Activated CD4-positive, CD25-positive, alpha-beta regulatory T cell treated with anti-CD3 and anti-CD28 coated beads, Interleukin-2, amount 50 U/mL, for 24 hours (primary cell): ENCODE results near the gene KRT26.
"Not testable (repeated sequence)": the region's sequence is repeated elsewhere in the genome, so short reads cannot be mapped to it uniquely, and the experiment has no call there.

Experiments
- ATAC-seq, 2 donors: fragments of 150-1000 bp; cut with Tn5 transposase; one replicate each; pipeline ENCODE4 v1.10.0; 2021; ENCODE audit warnings: mild to moderate bottlenecking in 1 of 2, moderate library complexity in 1 of 2

KRT26 gene, protein sequence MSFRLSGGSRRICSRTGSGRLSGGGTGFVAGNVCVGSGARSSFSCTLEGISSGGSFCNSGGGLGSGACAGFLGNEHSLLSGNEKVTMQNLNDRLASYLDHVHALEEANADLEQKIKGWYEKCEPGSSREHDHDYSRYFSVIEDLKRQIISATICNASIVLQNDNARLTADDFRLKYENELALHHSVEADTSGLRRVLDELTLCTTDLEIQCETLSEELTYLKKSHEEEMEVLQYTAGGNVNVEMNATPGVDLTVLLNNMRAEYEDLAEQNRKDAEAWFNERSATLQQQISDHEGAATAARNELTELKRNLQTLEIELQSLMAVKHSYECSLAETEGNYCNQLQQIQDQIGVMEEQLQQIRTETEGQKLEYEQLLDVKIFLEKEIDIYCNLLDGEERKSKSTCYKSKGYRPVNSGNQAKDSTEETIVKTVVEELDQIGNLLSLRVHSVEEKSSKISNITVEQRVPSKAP

DNA sequence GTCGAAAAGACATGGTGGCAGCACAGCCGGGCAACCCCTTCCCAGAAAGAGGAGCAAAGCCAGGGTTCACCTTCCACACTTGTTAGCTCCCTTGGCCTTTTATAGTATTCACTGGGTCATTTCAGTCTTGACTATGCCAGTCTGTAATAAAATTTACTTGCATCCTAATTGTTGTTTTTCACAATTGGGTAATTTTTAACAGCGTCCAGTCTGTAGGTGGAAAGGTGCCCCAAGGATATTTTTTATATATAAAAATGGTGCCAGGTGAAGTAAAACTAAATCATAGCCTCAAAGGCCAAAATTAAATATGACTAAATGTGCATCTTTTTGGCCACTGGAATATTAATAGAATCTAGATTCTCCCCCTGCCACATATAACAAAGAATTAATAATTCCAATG, at the start of gene KRT26:
Gene KRT26 (minus strand): TSS at position 101 of the 400 bp plus-strand sequence. CDS start 88 bp downstream, at position 13.
- ATAC-seq: no peak

DNA sequence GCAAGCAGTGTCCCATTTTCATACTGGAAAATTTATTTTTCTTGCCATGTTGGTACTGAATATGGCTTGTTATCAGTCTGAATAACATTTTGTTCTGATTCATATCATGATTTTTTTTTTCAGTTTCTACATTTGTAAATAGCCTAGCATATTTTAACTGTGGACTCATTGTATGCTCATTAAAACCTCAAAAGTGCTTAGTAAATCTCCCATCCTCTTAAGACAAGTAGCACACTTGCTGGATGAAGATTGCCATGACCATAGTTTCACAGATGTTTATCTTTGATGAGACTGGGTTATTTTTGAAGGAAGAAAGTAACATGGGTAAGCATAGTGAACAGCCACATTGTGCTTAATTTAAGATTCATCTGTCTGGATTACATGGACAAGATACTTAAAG, 49.5 kb upstream of the KRT26 start:
- ATAC-seq: no peak

DNA sequence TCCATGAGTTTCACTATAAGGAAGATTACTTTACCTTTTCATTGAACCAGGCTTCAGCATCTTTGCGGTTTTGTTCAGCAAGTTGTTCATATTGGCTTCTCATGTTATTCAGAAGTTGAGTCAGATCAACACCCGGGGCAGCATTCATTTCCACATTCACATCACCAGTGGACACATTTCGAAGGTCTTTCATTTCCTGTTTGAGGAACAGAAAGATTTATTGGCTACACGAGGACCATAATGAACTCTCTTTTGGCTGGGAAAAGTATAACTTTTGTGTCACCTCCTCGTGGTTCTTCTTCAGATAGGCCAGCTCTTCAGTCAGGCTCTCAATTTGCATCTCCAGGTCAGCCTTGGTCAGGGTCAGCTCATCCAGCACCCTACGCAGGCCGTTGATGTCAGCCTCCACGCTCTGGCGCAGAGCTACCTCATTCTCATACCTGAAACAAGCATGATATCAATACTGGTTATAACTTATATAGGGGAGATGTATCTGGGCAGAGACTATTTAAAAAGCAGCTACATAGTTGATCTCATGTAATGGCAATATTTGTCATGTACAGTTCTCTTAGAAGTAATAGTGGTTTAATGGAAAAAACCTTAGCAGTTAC, 48.3 kb upstream of the KRT26 start:
- ATAC-seq: no peak

DNA sequence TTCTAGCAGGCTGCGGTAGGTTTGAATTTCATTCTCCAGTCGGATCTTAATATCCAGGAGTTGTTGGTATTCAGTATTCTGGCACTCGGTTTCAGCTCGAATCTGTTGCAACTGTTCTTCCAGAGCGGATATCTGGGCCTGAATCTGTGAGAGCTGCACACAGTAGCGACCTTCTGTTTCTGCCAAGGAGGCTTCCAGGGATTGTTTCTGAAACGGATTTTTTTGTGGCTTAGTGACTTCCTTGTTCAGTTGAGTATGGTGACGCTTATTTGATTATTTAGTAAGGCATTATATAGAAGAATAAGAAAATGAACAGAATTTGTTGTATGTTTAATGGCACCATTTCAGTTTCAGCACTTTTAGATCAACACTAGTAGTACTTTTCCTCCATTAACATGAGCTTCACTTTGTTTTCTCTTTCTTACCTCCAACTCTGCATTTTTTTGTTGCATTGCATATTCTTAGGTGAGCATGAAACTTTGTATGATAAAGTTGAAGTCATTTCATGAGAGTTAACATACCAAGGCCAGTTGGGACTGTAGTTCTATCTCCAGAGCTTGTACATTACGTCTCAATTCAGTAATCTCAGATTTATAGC, 47.6 kb upstream of the KRT26 start:
- no peak for ATAC-seq

DNA sequence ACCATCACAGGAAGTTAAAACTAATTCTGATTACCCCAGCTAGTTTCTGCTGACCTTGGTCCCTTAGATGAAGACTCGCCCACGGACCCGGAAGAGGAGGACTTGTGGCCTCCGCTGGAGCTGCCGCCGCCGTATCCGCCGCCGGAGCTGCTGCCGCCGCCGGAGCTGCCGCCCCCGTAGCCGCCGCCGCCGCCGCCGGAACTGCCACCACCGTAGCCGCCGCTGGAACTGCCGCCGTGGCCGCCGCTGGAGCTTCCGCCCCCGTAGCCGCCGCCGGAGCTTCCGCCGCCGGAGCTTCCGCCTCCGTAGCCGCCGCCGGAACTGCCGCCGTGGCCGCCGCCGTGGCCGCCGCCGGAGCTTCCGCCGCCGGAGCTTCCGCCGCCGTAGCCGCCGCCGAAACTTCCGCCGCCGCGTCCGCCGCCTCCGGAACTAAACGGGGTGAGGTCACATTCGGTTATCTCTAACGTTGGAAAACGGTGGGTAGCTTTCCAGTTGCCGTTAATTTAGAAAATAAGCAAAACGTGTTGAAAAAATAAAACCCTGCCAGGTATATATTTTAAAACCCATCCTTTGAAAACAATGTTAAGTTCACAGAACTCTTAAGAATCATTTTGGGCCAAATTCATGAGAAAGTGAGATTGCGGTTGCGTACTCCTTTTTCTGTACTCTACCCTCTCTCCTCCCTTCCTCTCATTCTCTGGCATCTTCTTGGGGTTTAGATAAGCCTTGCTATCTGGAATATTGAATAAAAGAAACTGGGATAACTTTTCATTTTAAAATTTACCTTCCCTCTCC, 46.9 kb upstream of the KRT26 start:
- ATAC-seq: peak; percentile 83 to 85

DNA sequence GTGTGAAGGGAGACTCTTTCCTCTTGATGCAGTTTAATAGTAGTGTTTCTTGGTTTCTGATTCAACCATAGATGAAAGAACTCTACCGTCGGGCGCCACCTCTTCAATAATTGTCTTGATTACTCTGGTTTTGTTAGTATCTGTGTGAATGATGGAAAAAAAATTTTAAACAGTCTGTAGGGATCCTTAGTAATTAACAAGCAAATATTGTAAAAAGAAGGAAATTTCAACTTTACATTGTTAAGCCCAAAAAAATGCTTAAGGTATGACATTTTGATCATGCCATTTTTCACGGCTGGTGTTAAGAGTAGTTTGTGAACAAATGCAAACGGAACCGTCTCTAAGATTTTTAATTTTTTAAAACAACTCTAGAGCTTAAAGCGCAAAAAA, 46.3 kb upstream of the KRT26 start:
- ATAC-seq: no peak

DNA sequence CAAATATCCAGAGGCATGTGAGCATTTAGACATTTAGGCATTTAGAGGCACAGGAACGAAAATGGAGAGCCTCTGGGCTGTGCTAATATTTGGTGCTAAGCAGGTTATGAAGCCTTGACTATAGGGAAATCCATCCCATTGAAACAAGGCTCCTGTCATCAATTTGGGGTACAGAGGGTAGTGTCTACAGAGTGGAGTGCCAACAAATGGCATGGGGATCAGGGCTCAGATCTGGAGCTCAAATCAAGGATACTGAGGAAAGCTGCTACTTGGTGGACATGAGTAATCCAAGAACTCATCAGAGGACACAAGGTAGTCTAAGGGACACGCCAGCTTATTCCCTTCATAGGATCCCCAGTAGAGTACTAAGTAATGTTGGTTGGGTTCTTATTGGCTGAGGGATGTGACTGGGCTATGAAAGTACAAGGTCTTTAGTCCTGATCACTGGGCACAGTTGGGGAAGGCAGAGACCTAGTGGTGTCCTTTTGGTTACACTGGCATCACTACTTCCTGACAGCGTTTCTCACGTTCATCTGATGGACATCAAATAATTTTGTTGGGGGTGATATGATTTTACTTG, 45.2 kb upstream of the KRT26 start:
- ATAC-seq: no peak

DNA sequence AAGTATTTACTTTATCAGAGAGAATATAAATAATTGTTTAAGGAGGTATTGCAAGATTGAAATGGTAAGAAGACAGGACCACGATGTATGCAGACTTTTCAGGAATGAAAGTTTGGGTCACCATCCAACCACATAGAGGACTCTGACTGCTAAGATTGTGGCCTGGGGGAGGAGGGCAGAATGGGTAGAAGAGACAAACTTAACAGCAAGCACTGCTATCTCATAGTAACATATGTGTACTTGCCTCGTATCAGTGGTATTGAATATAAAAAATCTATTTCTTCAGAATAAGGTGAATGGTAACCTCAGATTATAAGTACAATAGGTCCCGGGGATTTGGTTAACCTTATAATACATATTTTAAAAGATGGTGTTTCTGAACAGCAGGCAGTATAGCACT, 44.6 kb upstream of the KRT26 start:
- no peak for ATAC-seq

DNA sequence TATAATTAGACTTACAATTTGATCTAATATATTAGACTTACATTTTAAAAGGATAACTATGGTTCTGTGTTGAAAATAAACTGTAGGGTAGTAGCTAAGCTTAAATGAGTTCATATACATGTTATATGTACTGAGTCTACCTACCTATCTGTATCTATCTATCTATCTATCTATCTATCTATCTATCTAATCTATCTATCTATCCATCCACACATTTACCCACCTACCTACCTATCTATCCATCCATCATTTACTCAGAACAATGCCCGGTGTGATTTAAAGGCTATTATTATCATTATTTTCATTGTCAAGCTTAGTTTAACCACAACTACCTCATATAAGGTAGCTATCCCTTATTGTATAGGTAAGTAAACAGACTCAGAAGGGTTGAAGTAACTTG, 43.4 kb upstream of the KRT26 start:
- no peak for ATAC-seq

DNA sequence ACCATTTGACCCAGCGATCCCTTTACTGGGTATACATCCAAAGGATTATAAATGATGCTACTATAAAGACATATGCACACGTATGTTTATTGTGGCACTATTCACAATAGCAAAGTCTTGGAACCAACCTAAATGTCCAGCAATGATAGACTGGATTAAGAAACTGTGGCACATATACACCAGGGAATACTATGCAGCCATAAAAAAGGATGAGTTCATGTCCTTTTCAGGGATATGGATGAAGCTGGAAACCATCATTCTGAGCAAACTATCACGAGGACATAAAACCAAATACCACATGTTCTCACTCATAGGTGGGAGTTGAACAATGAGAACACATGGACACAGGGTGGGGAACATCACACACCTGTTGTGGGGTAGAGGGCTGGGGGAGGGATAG, 42.7 kb upstream of the KRT26 start:
- not testable (repeated sequence) for ATAC-seq

DNA sequence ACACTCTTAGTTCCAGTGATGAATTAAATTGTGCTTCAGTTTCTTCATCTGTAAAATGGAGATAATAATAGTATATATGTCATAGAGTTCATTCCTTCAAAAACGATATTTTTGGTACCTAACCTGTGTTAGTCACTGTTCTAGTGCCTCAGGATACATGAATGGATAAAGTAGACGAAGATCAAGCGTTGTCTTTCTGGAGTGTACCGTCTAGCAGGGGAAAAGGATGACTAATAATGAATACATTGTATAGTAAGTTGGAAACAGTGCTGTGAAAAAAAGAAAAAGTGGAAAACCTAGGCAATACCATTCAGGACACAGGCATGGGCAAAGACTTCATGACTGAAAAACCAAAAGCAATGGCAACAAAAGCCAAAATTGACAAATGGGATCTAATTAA, 41.8 kb upstream of the KRT26 start:
- no peak for ATAC-seq

DNA sequence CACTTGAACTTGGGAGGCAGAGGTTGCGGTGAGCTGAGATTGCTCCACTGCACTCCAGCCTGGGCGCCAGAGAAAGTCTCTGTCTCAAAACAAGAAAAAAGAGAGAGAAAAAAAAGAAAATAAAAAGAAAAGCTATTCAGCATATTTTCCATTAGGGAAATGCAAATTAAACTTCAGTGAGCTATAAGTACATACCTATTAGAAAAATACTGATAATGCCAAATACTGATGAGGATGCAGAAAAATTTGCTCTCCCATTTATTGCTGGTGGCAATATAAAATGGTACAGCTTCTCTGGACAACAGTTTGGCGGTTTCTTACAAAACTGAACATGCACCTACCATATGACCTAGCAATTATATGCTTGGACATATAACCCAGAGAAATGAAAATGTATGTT, 40.6 kb upstream of the KRT26 start:
- no peak for ATAC-seq

DNA sequence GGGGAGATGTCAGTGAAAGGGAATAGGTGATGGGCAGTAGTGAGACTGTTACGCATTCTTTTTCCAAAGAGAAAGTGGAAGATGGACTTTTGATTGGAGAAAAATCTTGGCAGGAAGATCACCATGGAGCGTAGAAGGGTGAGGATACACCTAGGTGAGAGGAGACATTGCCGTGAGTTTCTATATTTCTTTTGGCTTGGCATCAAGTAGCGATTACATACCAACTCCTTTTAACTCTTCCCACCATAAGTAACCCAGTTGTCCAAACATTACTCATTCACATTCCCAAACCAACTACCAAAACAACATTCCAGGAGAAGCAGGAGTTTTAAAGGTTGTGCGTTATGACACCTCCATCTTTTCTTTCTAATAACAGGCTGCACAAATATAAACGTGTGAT, 38.5 kb upstream of the KRT26 start:
- ATAC-seq: no peak

DNA sequence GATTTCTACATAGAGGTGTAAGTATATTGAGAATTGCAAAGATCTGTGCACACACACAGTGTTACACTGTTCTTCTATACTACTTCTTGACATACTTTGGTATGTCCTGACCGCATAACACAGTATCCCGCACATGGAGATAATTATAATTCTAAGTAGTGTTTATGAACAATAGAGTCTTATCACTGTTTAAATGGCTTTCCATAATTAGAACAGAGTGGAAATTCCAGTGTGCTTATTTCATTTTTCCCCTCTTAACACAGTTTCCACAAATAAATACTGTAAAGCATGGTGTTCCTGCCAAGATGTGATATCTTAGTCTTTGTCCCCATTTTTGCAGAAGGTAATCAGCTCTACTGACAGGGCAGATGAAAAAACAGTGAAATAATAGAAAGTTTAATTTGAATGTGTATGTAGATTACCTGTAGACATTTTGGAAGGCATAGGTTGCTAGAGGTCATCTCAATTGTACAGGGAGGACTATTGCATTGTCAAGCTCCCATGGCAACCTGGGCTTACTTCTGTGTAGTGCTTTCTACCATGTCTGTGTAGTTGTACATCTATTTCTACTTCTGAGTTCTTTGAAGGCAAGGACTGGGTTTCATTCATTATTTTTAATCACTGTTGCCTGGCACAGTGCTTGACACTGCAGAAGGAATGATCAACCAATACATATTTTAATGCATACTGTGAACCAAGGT, 37.9 kb upstream of the KRT26 start:
- ATAC-seq: no peak

DNA sequence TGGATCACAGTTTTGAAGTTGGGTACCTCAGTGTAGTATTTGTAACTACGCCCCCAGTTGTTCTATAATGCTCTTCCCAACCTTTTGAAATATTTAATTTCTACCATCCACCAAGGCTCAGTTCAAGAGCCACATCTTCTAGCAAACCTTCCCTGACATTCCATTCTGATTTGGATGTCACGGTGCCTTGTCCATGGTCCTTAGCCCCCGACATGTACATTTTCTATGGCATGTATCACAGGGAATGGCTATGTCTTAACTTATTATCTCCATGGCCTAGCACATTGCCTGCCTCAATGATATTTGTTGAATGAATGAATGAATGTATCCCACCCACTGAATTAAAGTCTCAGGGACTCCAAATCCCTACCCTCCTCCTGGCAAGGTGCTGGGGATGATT, 34.1 kb upstream of the KRT26 start:
- ATAC-seq: no peak

DNA sequence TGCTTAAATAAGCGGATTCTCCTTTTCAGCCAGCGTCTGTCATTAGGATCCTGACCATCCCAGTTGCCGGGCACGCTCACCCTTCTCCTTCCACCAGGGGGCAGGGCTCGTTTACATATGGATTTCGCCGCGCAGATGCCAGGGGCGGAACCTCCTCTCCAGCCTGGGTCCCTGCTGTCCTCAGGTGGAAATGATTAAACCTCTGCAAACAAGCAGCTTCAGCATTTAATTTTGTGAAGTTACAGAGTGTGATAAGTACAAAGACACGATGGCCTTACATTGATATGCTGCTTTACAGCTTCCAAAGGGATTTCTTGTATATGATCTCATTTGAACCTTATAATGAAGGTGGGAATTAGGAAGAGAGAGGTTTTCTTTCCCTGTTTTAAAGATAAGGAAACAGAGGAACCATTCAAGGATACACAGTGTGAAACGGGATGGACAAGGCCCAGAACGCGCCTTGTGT, 31.6 kb upstream of the KRT26 start:
- peak; percentile 82 to 88 for ATAC-seq

DNA sequence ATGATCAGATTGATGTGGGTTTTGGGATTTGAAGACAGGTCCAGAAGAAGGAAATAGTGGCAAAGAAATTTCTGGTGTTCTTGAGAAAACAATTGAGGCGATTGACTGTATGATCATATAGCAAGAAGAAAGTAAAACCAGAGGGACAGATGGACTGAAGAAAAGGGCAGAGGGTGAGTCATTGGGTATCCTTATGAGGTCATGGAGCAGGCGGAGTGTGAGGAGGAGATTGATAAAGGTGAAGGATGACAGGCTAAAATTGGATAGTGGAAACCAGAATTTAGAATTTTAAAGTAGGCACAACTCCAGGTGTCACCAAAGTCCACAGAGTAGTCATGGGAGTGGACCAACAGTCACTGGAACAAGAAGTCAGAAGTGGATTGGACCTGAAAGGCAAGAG, 29.2 kb upstream of the KRT26 start:
- ATAC-seq: no peak

DNA sequence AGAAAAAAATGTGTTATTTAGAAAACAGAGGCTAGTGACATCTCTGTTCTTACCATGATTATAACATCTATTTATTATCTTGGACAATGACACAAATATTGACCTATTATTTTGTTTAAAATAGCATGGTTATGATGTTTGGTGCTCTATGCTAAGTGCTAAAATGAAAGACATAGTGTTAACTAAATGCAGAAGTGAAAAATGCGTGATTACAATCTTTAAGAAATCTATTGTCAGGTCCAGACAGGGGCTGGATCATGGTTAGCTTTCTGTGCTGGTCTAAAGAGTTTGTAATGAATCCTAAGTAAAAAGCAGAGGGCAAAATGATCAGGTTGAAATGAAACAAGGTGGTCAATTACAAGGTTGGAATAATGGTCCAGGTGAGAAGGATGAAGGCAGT, 28.4 kb upstream of the KRT26 start:
- ATAC-seq: no peak

DNA sequence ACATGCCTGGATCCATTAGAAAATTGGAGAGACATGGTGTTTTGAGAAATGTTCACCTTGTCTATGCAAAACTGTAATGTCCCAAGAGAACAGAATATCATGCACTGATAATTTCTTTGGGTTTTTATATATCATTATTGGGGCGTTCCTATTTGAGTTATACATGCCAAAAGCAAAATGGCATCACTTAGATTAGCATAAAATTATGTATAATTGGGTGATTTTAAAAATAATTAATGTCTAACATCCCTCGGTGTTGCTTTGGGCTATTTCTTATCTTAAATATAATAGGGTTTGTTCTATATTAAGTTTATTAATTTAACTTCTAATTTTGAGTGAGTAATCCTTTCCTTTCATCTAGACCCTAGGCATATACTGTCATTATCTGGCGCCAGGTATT, 27.9 kb upstream of the KRT26 start, which contains the start of gene KRT28:
Gene KRT28 (minus strand): TSS at position 101 of the 400 bp plus-strand sequence. CDS start 66 bp downstream, at position 35.
- no peak for ATAC-seq

DNA sequence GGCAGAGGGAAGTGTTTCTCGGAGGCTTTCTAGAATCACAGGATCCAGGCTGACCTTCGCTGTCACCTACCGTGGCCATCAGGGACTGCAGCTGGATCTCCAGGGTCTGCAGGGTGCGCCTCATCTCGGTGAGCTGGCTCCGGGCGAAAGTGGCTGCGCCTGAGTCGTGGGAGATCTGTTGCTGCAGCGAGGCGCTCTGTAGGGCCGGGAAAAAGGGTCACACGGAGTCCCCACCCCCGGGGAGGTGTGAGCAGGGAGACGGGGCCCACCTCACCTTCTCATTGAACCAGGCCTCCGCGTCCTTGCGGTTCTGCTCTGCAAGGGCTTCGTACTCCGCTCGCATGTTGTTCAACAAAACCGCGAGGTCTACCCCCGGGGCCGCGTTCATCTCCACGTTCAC, 24.8 kb upstream of the KRT26 start:
- no peak for ATAC-seq

DNA sequence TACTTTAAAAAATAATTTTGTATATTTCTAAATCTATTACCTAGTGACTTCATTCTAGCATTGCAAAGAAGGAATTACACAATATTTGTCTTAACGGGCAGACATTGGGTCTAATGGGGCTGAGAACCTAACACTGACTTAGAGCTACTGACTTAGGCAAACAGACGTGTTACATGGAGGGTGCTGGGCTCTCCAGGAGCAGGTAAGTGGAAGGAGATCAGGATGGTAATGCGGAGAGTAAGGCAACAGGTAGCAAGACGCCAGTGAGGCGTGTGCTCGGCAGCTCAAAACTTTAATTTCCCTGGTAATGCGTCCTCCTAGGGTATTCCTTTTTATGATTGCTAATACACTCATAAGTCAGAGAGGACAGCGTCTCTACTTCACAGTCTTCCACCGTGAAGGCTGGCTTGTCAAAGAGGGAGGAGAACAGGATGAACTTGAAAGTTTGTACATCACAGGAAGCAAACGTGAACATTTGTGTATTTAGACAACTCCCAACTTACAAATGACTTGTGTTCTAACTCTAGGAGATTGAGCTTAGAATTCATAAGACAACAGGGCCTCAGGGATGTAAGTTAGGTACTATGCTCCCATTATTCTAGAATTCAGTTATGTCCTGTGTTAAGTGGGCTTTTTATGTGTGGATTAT, 23.1 kb upstream of the KRT26 start:
- no peak for ATAC-seq
